GM03348 (cell line): Measurements from ENCODE around the gene PDE6D.

Source experiments
- DNase-seq: peaks from one replicate; pipeline ENCODE4 v3.0.0; 2012; ENCODE audit warnings: low spot score

PDE6D gene

DNA sequence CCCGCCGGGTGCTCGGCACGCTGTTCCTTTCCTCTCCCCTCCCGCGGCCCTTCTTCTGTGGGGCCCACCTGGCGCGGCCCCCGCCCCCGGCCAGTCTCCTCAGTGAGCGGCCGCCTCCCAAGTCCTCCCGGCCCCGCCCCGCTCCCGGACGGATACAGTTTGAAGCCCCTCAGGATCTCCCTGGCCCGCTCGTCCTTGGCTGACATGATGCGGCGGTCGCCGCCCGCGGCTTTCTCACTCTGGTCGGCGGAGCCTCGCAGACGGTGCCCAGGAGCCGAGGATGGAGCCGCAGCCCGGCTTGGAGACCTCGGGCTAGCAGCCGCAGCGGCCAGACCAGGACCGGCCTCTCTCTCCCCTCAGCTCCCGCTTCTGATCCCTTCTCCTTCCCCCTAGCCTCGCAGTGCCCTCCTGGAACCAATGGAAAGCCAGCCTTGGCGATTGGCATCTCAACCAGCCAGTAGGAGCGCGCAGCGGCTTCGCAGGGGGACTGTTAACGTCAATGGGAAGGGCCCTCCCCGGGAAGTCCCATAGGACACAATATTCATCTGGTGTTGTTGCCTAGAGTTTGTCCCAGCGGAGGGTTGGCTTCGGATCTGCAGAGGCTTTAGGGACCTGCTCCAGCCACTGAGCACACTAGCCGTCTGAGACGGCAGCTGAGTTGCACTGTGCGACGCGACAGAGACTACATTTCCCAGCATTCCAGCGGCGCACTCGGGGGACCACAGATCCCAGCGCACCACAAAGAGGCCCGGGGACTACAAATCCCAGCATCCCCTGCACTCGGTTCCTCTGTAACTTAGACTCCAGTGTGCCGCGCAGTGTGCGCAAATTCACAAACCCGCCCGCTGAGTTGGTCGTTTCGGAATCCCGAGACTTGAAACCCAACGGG is at the start of gene PDE6D:
Gene PDE6D, minus strand, starts transcription at position 374 of the 889 bp plus-strand sequence. Its CDS starts 168 bp downstream, at position 206.
- peak; percentile 100 for DNase-seq

DNA sequence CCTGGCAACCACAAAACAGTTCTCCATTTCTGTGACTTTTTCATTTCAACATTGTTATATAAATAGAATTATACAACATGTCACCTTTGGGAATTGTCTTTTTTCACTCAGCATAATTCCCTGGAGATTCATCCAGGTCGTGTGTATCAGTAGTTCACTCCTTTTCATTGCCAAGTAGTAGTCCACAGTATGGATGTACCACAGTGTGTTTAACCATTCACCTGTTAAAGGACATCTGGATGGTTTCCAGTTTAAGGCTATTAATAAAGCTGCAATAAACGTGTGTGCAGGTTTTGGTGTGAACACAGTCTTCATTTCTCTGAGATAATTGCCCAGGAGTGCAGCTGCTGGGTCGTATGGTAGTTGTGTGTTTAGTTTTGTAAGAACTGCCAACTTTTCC is 40.8 kb upstream of the PDE6D start:
- DNase-seq, result no peak

DNA sequence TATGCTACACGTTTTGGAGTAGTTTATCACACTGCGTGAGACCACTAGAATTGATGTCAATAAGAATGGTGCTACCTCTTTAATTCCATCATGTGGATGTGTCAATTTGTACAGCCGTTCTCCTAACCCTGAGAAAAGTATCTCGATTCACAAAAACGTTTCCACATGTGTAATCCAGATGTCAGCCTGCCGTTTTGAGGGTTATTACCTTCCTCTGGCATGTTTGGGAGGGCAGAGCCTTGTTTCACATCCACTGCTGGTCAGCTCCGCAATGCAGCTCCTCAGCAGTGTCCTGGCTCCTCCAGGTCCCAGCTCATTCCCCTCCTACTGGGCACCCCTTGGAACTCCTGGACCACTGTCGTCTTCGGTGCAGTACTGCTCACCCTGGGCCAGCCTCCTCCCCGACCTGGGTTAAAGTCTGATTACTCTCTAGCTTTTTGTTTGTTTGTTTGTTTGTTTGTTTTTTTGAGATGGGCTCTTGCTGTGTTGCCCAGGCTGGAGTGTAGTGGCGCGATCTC is 39.8 kb upstream of the PDE6D start:
- DNase-seq, result no peak

DNA sequence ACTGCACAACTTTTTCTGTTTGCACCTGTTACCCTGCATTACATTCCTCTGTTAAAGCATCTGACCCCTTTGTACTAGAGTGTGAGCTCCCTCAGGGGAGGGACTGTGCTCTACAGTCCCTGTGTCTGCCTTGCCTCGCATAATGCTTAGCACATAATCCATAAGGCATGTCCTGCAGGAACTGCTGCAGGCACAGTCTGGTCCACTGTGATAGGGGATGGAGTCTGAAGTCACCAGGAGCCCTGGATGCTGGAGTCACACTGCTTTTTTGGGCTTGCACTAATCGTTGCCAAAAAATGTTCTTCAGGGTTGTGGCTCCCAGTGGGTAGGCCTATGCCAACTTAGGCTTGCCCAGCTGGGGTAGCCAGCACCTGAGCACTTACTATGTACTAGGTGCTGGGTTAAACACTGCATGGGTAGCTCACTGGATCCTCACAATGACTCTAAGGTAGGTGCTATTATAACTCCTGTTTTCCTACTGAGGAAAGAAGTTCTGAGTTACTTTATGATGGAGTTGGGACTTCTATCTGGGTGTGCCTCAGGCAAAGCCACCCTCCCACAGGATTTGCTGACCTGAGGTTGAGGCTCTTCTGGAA is 38.5 kb upstream of the PDE6D start:
- DNase-seq, result no peak

- no peak for DNase-seq
These were observed 35.4 kb upstream of the PDE6D start for GRCh38 chr2:231816327-231817026.

- peak; percentile 68 for DNase-seq
These were observed 29.8 kb upstream of the PDE6D start for GRCh38 chr2:231810905-231811304.

- DNase-seq, result peak; percentile 55
These were observed 25.9 kb upstream of the PDE6D start for GRCh38 chr2:231807020-231807419.

GRCh38 chr2:231803501-231804138 is 22.5 kb upstream of the PDE6D start:
- no peak for DNase-seq

DNA sequence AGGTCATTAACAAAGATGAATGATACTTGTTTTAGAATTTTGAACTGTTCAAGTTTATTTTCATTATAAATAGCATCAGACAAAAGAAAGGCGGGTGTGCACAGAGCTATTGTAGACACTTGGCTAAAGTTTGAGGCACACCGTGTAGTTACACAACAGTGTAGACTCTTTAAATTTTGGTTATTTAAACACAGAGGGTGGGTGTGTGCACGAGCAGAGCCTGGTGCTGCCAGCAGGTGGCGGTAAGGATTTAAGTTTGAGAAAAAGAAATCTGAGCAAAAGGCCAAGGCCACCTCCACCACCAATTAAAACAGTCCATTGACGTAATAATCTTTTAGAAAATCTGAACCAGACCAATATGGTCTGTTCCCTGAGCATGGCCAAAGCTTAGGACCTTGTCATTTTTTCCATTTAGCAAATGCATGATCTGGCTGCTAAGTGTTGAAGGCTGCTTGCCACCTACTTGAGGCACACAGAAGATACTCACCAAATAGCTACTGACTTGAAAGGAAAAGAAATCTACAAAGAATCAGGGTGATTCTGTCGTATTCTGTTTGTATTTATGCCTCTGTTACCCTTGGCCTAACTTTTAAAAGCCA is 19.5 kb upstream of the PDE6D start:
- peak; percentile 67 for DNase-seq

- no peak for DNase-seq
These were observed 14.6 kb upstream of the PDE6D start for GRCh38 chr2:231795525-231796327.

- no peak for DNase-seq
These were observed 13.3 kb upstream of the PDE6D start for GRCh38 chr2:231794383-231794782.

DNA sequence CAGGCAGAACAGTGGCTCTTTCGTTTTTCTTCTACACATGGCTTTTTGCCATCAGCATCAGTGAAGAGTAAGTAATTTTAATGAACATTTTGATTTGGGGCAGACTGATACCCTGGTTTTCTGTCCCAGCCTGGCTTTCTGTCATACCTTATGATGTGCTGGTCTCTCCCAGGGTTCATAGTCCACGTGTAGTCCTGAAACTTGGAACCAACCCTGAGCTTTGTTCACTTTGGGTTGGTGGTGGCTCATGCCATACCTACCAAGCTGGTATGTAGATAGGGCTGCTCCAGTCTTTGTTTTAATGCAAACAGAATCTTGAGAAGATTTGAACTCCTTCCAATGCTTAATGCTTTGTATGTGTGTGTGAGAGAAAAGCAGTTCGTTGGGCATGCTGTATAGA is 10.0 kb upstream of the PDE6D start:
- DNase-seq, result no peak

GRCh38 chr2:231786917-231787292 is 5.8 kb upstream of the PDE6D start:
- no peak for DNase-seq

DNA sequence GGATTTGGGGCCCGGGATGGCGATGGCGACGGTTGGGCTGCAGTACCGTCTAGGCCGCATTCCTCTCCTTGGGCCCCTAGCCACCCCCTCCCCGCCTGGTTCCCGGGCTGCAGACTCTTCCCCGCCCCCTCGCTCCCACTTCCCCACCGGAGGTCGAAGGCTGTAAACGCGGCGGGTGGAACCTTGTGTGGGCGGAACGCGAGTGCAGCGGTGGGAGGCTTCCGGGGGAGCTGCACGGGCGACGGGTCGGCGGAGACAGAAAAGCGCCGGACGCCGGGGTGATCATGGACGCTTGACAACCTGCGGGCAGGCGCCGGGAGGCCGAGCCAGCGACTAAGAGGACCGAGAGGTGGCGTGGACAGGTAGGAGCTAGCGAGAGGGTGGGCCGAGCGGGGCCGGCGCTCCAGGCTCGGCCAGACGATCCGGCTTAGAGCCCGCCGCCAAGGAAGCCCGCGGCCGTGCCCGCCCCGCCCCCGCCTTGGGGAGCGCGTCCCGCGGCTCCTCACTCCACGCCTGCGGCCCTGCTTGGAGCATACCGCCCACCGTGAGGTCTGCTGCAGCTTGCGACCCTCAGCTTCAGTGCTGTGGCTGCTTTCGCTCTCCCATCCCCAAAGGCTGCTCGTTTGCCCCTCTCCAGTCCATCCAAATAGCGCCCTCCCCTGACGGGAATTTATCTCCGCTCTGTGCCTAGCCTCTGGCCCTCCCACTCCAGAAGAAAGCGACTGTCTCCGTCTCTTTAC is 5.3 kb upstream of the PDE6D start, which contains the start of gene COPS7B:
Gene COPS7B, plus strand, starts transcription at position 269 of the 740 bp plus-strand sequence. CDS start 2,126 bp downstream, outside the sequence.
- DNase-seq, result peak; percentile 90

- no peak for DNase-seq
These were observed 4.7 kb upstream of the PDE6D start for GRCh38 chr2:231785822-231786176.

DNA sequence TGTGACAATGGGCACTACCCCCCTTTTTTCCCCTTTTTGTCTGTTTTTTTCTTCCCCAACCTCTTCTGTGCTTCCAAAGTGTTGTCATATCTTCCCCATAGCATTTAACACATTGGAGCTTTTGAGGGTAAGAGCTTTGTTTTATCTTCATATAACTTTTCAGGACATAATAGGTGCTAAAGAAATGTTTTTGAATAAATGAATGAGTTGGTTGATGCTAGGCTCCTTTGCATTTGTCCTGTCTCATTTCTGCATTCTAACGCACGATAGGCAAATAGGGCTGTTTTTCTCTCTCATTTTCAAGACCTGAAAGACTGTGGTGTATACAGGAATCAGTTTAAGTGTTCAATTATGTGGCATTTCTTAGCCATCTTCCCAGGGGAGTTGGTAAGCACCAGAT is 4.3 kb upstream of the PDE6D start:
- no peak for DNase-seq

DNA sequence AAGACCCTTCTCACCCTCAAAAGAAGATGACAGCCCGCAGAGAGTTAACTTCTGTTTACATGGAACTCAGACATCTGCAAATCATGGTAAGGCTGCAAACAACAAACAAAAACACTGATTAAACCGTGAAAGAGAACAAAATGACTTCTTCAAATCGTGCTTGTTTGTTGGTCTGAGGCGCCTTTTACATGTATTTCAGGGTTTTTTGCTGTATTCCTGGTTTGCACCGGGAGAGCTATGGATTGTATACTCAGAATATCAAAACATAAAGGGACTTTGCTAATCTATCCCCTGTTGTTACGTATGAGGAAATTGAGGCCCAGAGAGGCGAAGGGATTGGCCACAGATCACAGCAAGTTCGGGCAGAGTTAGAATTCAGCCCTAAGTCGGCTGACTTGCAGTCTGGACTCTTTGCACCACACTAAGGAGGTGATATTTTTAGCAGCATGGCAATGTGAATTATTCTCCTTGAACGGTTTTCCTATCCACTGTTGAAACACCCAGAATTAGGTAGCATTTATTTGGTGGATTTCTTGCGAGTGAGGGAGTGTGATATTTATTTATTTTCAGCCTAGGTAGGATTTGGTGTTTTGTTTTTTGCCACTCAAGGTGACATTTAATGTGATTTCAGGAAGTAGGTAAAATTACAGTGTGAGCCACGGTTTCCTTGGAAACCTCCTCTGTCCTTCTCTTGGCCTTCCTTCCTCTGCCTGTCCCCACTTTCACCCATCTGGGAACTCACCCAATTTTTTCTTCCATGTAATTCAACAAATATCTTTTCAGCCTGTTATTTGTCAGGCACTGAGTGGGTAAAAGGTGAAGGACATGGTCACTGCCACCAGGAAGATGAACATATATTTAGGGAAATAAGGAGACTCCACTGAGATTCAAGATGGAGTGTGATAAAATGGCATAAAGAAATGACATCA is 980 bp upstream of the PDE6D start:
- DNase-seq, result peak; percentile 44

DNA sequence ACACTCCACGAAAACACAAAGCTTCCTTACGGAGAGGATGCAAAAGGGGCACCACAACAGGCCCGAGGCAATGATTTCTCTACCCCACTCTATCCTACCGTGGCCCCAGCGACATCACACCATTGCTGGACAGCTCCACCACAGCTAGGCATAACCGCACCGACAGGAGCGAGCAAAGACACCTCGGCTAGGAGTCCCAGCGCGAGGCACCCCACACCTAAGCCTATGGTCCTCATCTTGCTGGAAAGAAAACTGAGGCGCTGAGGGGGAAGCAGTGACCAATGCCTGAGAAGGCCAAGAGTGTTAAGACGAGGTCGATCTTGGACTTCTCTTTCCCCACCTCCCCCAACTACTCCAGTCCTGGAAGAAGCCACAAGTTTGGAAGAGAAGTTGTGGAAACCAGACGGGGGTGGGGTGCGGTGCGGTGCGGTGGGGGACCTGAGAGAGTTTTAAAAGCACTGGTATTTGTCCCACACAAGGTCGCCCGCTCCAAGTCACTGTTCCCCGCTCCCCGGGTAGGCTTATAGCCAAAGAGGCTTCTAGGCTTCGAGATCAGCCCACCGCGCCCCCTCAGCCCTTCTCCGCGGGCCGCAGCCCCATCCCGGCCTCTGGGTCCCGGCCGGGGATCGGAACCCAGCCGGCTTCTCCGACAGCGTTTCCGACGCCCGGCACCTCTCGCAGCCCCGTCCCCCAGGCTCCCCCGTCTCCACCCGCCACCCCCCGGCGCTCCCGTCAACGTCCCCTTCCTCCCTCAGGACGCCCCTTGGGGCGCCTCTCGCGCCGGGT is 766 bp downstream of the PDE6D start:
- DNase-seq, result peak; percentile 33
